Body of pancreas (tissue), 4 donors: ENCODE measurements around the gene FER. TPM values are rescaled to one million over a fixed set of nuclear protein-coding genes. Genes with fewer than 3 reads are reported as not detected.

ENCODE experiments used
- ATAC-seq: fragments of 150-250 bp; one replicate; pipeline ENCODE4 v1.9.1; 2016
- DNase-seq, 4 donors: peaks; one replicate each; pipeline ENCODE4 v3.0.0-alpha.2; 2019
- H3K27ac ChIP-seq, 4 donors: fragments of 200-600 bp; sonication (generic); 1 replicate in 3 of 4; 2 replicates in 1 of 4; pipeline versions ENCODE4 v1.5.1 to v1.6.1; 2016 to 2019; ENCODE audit warnings: mild to moderate bottlenecking in 1 of 4, mixed read lengths in 1 of 4, moderate library complexity in 1 of 4
- H3K27me3 ChIP-seq, 2 donors: fragments of 200-600 bp; sonication (generic); one replicate each; pipeline ENCODE4 v1.6.0; 2016; ENCODE audit warnings: mild to moderate bottlenecking in 1 of 2
- H3K36me3 ChIP-seq, 2 donors: fragments of 200-600 bp; sonication (generic); replicated peaks in 1 of 2; 2 replicates each; pipeline ENCODE4 v1.5.1; 2016; ENCODE audit warnings: low read depth in 2 of 2; ENCODE audit not compliant: insufficient read depth in 1 of 2
- H3K4me1 ChIP-seq: fragments of 200-600 bp; sonication (generic); one replicate; pipeline ENCODE4 v1.6.0; 2016
- H3K4me3 ChIP-seq, 2 donors: fragments of 200-600 bp; sonication (generic); 1 replicate in 1 of 2; 2 replicates in 1 of 2; pipeline ENCODE4 v1.5.1; 2016 to 2019
- H3K9me3 ChIP-seq, 3 donors: fragments of 200-600 bp; sonication (generic); 1 replicate in 2 of 3; 2 replicates in 1 of 3; pipeline ENCODE4 v1.5.1; 2016
- CTCF ChIP-seq, 7 experiments: fragments of 450-650 bp in 4 of 7; fragments of 200-600 bp in 3 of 7; sonication (generic) in 3 of 7; IDR thresholded peaks; one replicate each; pipeline ENCODE4 v1.5.1; 2016 to 2019; ENCODE audit warnings: antibody characterized with exemption in 7 of 7
- POLR2A ChIP-seq, 3 donors: fragments of 450-650 bp; IDR thresholded peaks; one replicate each; pipeline ENCODE4 v1.6.1; 2016; ENCODE audit warnings: antibody characterized with exemption in 3 of 3, mild to moderate bottlenecking in 2 of 3
- WGBS, 2 donors: methylation state at CpG; one replicate each; pipeline ENCODE4 v1.1.5; 2017; 5-methylcytosine and 5-hydroxymethylcytosine counted together
- intact Hi-C: fragments of 100-400 bp; cut with DNase I; formaldehyde crosslinking; loops from one replicate; pipeline ENCODE4 v1.15.1; 2023
- total RNA-seq, 2 donors: library from RNA; depleted of rRNA; stranded (reverse); fragments of >200 nt; gene quantifications; one replicate each; pipeline ENCODE4 v1.1.0, GENCODE V29; 2016

Gene FER
- total RNA-seq, 2 donors from 2014 or later = 7.9 to 13.2 TPM

GRCh38 chr5:109100971-109101370, 353.3 kb downstream of the FER start:
- intact Hi-C loops = no loop called here
- H3K9me3 ChIP-seq = no peaks in the 10 kb centered on the region
- TF ChIP-seq POLR2A (IDR thresholded peaks at IDR 0.05) (no peak), CTCF (IDR thresholded peaks at IDR 0.05) (no peak)
- no peak for DNase-seq
- no peak for ATAC-seq
- H3K27ac ChIP-seq = no peak overlapping the region
- H3K36me3 ChIP-seq = no peaks in the 10 kb centered on the region
- H3K4me1 ChIP-seq = no peaks in the 10 kb centered on the region
- WGBS, 2 donors = 93% methylated on average over 2 of the region's 2 CpGs
- H3K4me3 ChIP-seq = no peak overlapping the region
- H3K27me3 ChIP-seq = no peaks in the 10 kb centered on the region

DNA sequence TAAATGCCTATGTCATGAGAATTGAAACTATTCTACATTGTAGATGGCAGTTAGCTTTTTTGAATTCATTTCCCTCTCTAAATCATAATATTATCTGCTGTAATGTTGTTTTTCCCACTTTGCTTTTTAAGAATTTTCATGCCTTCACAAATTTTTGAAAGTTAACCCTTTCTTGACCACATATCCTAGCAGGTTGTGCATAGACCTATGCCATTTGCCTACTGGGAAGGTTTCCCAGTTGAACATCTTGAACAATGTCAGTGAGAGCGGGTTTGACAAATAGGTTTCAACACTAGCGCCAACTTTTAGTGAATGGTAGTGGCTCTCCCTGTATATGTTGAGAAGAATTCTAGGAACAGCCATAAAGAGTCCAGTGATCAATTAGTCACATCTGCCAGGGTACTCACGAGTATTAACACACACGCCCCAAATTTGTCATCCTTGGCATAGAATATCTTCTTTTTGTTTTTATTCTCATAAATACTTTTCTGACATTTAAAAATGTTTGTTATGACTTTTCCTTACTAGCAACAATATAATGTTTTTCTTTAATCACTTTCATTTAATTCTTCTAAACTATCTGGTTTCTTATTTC, 354.5 kb downstream of the FER start:
- ATAC-seq = no peak
- H3K27me3 ChIP-seq = no peaks in the 10 kb centered on the region
- H3K27ac ChIP-seq = no peak overlapping the region
- no peak overlapping the region for H3K4me3 ChIP-seq
- no peaks in the 10 kb centered on the region for H3K36me3 ChIP-seq
- DNase-seq = no peak
- no peaks in the 10 kb centered on the region for H3K4me1 ChIP-seq
- no peaks in the 10 kb centered on the region for H3K9me3 ChIP-seq
- 93 to 95% methylated on average over 4 of the region's 4 CpGs for WGBS, 2 donors
- intact Hi-C loops = no loop called here
- TF ChIP-seq CTCF (IDR thresholded peaks at IDR 0.05) (no peak), POLR2A (IDR thresholded peaks at IDR 0.05) (no peak)

GRCh38 chr5:109105631-109106267, 358.1 kb downstream of the FER start:
- Histone ChIP-seq H3K9me3 (no peaks in the 10 kb centered on the region), H3K36me3 (no peaks in the 10 kb centered on the region), H3K27me3 (no peaks in the 10 kb centered on the region), H3K27ac (no peak overlapping the region), H3K4me1 (no peaks in the 10 kb centered on the region), H3K4me3 (no peak overlapping the region)
- TF ChIP-seq CTCF (IDR thresholded peaks at IDR 0.05) (no peak), POLR2A (IDR thresholded peaks at IDR 0.05) (no peak)
- WGBS, 2 donors = 57 to 68% methylated on average over 5 of the region's 5 CpGs
- peak; percentile 40 for ATAC-seq
- DNase-seq = peak in 1 of 4 donors; percentile 3
- intact Hi-C loops = no loop called here

GRCh38 chr5:109111680-109112079, 364.0 kb downstream of the FER start:
- DNase-seq (no peak), ATAC-seq (no peak)
- Histone ChIP-seq H3K9me3 (no peaks in the 10 kb centered on the region), H3K4me1 (no peaks in the 10 kb centered on the region), H3K36me3 (no peaks in the 10 kb centered on the region), H3K27ac (no peak overlapping the region), H3K4me3 (no peak overlapping the region), H3K27me3 (no peaks in the 10 kb centered on the region)
- WGBS, 2 donors = 90 to 92% methylated on average over 2 of the region's 2 CpGs
- intact Hi-C loops = no loop called here
- TF ChIP-seq CTCF (IDR thresholded peaks at IDR 0.05) = no peak
- no peak for TF ChIP-seq POLR2A (IDR thresholded peaks at IDR 0.05)

GRCh38 chr5:109113608-109114007, 365.9 kb downstream of the FER start:
- no peaks in the 10 kb centered on the region for H3K9me3 ChIP-seq
- intact Hi-C loops = no loop called here
- no peak for DNase-seq
- H3K27ac ChIP-seq = no peak overlapping the region
- H3K4me1 ChIP-seq = no peaks in the 10 kb centered on the region
- no peak for ATAC-seq
- H3K4me3 ChIP-seq = no peak overlapping the region
- TF ChIP-seq CTCF (IDR thresholded peaks at IDR 0.05) (no peak), POLR2A (IDR thresholded peaks at IDR 0.05) (no peak)
- no peaks in the 10 kb centered on the region for H3K27me3 ChIP-seq
- 97% methylated on average over 3 of the region's 3 CpGs for WGBS, 2 donors
- no peaks in the 10 kb centered on the region for H3K36me3 ChIP-seq
